ENCODE measurements around the gene PHKG1. TPM values are rescaled to one million over a fixed set of nuclear protein-coding genes. Genes with fewer than 3 reads are reported as not detected.

PHKG1 gene
- polyA plus RNA-seq, 3 donors: 1.1 TPM; not detected in 2

GRCh38 chr7:56063882-56064625 lies 28.7 kb downstream of the PHKG1 start, which contains the start of gene SUMF2:
Gene SUMF2, plus strand, starts transcription at chr7:56064286. Its CDS starts 26 bp downstream, at chr7:56064312.
- Histone ChIP-seq H3K27me3 (ENCODE audit: control insufficient read depth in 2 of 2, insufficient read depth in 2 of 2, low read length in 2 of 2) (no peaks in the 10 kb centered on the region), H3K9ac (ENCODE audit: insufficient read depth, low read length, poor library complexity, severe bottlenecking) (peak within 1 kb of the TSS; percentile 80), H3K79me2 (ENCODE audit: insufficient read depth, low read length) (peaks cover 20% of the 10 kb centered on the region), H4K20me1 (ENCODE audit: insufficient read depth, low read length) (no peaks in the 10 kb centered on the region), H3K36me3 (replicated peaks in 1 of 2; ENCODE audit: control insufficient read depth in 1 of 2, insufficient read depth in 2 of 2, low read length in 2 of 2) (peaks cover 40 to 50% of the 10 kb centered on the region in 2 donors), H2AFZ (ENCODE audit: insufficient read depth, low read depth, low read length, poor library complexity, severe bottlenecking) (peak within 1 kb of the TSS; percentile 82), H3K4me2 (replicated peaks; ENCODE audit: extremely low read depth, low read length, poor library complexity, severe bottlenecking) (peak within 1 kb of the TSS; percentile 82), H3K4me1 (ENCODE audit: control insufficient read depth in 1 of 2, insufficient read depth in 2 of 2, low read length in 2 of 2) (peaks cover 12 to 24% of the 10 kb centered on the region in 2 donors), H3K27ac (ENCODE audit: low read depth in 1 of 2, low read length in 2 of 2) (peak within 1 kb of the TSS; percentile 94 to 95), H3K4me3 (replicated peaks in 1 of 3; ENCODE audit: low read depth in 2 of 3, low read length in 3 of 3) (peak within 1 kb of the TSS; percentile 82 to 95 (median 87)), H3K9me3 (replicated peaks in 1 of 2; ENCODE audit: control insufficient read depth in 1 of 2, insufficient read depth in 1 of 2, low read length in 2 of 2) (no peaks in the 10 kb centered on the region)
- H3K4me1 Mint-ChIP-seq: peaks cover 19% of the 10 kb centered on the region
- no peaks in the 10 kb centered on the region for H3K9me3 Mint-ChIP-seq
- peak within 1 kb of the TSS; percentile 94 for H3K4me3 Mint-ChIP-seq
- H3K27me3 Mint-ChIP-seq (ENCODE audit: low read depth in 3 of 3): peaks cover 0 to 1% (median 0%) of the 10 kb centered on the region in 3 donors
- H3K36me3 Mint-ChIP-seq: peaks cover 47% of the 10 kb centered on the region in 2 donors
- peak within 1 kb of the TSS; percentile 96 to 98 (median 97) for H3K27ac Mint-ChIP-seq
- intact Hi-C loops (cut with micrococcal nuclease): loop anchor here in 1 of 2 donors (5.0 kb wide), 1 partner anchor 43 kb away; the partner anchor contains the start of gene CHCHD2
- under 1% methylated on average over 44 of the region's 49 CpGs for WGBS (ENCODE audit: insufficient coverage)
- peak; percentile 91 to 92 (median 92) for DNase-seq
- TF ChIP-seq, protein P1, sequence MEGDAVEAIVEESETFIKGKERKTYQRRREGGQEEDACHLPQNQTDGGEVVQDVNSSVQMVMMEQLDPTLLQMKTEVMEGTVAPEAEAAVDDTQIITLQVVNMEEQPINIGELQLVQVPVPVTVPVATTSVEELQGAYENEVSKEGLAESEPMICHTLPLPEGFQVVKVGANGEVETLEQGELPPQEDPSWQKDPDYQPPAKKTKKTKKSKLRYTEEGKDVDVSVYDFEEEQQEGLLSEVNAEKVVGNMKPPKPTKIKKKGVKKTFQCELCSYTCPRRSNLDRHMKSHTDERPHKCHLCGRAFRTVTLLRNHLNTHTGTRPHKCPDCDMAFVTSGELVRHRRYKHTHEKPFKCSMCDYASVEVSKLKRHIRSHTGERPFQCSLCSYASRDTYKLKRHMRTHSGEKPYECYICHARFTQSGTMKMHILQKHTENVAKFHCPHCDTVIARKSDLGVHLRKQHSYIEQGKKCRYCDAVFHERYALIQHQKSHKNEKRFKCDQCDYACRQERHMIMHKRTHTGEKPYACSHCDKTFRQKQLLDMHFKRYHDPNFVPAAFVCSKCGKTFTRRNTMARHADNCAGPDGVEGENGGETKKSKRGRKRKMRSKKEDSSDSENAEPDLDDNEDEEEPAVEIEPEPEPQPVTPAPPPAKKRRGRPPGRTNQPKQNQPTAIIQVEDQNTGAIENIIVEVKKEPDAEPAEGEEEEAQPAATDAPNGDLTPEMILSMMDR (IDR thresholded peaks at IDR 0.05): no peak

- Mint-ChIP-seq H3K4me1 (peaks cover 19% of the 10 kb centered on the region), H3K27me3 (ENCODE audit: low read depth in 3 of 3) (peaks cover 0 to 1% (median 0%) of the 10 kb centered on the region in 3 donors), H3K9me3 (no peaks in the 10 kb centered on the region), H3K36me3 (peaks cover 46 to 47% of the 10 kb centered on the region in 2 donors), H3K27ac (peak overlapping the region; percentile 96 to 98 (median 97)), H3K4me3 (peak overlapping the region in 1 of 2 donors; percentile 94)
- H3K4me1 ChIP-seq (ENCODE audit: control insufficient read depth in 1 of 2, insufficient read depth in 2 of 2, low read length in 2 of 2): peaks cover 12 to 24% of the 10 kb centered on the region in 2 donors
- peak overlapping the region; percentile 80 for H3K9ac ChIP-seq (ENCODE audit: insufficient read depth, low read length, poor library complexity, severe bottlenecking)
- no peaks in the 10 kb centered on the region for H4K20me1 ChIP-seq (ENCODE audit: insufficient read depth, low read length)
- H2AFZ ChIP-seq (ENCODE audit: insufficient read depth, low read depth, low read length, poor library complexity, severe bottlenecking): peak overlapping the region; percentile 82
- peaks cover 42 to 50% of the 10 kb centered on the region in 2 donors for H3K36me3 ChIP-seq (replicated peaks in 1 of 2; ENCODE audit: control insufficient read depth in 1 of 2, insufficient read depth in 2 of 2, low read length in 2 of 2)
- H3K4me2 ChIP-seq (replicated peaks; ENCODE audit: extremely low read depth, low read length, poor library complexity, severe bottlenecking): peak overlapping the region; percentile 82
- H3K79me2 ChIP-seq (ENCODE audit: insufficient read depth, low read length): peaks cover 20% of the 10 kb centered on the region
- H3K4me3 ChIP-seq (replicated peaks in 1 of 3; ENCODE audit: low read depth in 2 of 3, low read length in 3 of 3): peak overlapping the region; percentile 82 to 95 (median 87)
- intact Hi-C loops (cut with micrococcal nuclease): loop anchor here in 1 of 2 donors (5.0 kb wide), 1 partner anchor 44 kb away; the partner anchor contains the start of gene CHCHD2
- TF ChIP-seq, protein P1 (IDR thresholded peaks at IDR 0.05): no peak
- no peak for DNase-seq
- H3K27me3 ChIP-seq (ENCODE audit: control insufficient read depth in 2 of 2, insufficient read depth in 2 of 2, low read length in 2 of 2): no peaks in the 10 kb centered on the region
- H3K9me3 ChIP-seq (replicated peaks in 1 of 2; ENCODE audit: control insufficient read depth in 1 of 2, insufficient read depth in 1 of 2, low read length in 2 of 2): no peaks in the 10 kb centered on the region
- peak overlapping the region; percentile 94 to 95 for H3K27ac ChIP-seq (ENCODE audit: low read depth in 1 of 2, low read length in 2 of 2)
- WGBS (ENCODE audit: insufficient coverage): 96% methylated on average over 2 of the region's 7 CpGs
Observed at GRCh38 chr7:56063500-56063881, 29.3 kb downstream of the PHKG1 start.

All from CD14-positive monocyte (primary cell).